Hippocampal formation (tissue), 2 donors: ENCODE measurements around the gene SERTAD2.

Source experiments
- DNase-seq, 2 donors: peaks; one replicate each; lab custom pipeline; 2025; lab: John Stamatoyannopoulos, UW

The SERTAD2 gene

DNA sequence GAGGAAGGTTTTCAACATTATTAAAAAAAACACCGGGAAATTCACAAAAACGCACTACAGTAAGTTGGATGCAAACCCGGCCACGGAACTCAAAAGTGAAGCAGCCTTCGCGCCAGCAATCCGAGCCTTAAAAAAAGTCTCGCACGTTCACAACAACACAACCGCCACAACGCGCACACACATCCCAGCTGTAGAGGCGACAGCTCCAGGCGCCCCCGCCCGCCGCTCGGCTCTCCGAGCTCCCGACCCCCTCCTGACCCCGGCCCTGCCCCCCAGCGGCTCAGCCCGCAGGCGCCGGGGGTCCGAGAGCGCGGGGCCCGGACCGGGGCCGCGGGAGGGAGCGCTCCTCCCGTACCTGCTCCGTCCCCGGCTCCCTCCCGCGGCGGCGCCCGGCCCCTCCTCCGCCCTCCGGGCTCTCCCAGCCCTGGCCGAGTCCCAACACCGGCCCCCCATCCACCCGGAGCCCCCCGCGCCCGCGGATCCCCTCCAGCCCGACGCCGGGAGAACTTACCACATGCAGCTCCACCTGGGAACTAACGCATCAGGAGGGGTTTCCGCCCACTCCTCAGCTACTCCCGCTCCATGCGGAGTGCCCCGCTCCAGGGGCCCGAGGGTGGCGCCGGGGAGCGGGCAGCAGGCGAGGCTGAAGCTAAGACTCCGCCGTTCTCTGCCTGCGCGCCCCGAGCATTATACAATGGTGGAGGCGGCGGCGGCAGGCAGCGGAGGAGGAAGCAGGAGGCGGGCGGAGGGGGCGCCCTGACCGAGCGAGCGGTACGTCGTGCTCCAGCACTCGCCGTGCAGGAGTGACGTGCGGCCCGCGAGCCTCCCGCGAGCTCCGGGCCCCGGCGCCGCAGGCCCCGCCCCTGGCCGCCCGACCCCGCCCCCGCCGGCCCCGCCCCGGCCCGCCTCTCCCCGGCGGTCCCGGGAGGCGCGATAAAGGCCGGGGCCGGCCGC is at the start of gene SERTAD2:
Gene SERTAD2 (minus strand): TSS at position 805 of the 954 bp plus-strand sequence. CDS start 17,042 bp downstream, outside the sequence.
- peak; percentile 77 to 83 for DNase-seq

DNA sequence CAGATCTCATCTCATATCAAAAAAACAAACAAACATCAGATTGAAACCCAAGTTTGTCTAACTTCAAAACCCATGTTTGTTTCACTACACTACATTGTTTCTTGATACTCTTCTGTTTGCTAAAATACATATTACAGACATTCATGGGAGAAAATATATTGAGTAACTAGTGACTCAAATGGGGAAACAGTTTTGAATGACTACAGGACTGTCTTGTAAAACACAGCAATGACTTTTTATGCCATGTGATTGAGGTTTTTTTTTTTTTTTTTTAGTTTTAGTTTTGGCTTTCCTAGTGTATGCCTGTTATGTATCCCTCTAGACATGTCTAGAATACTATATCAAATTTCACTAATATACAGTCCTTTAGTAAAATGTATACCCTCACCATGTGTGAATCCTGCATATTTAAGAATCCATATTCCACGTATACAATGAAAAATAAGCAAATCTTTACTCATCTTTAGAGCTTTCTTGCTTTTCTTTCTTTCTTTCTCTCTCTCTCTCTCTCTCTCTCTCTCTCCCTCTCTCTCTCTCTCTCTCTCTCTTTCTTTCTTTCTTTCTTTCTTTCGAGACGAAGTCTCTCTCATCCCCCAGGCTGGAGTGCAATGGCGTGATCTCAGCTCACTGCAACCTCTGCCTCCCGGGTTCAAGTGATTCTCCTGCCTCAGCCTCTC is 46.6 kb upstream of the SERTAD2 start:
- no peak for DNase-seq

- no peak for DNase-seq
Observed at GRCh38 chr2:64699712-64700111, 46.0 kb upstream of the SERTAD2 start.

DNA sequence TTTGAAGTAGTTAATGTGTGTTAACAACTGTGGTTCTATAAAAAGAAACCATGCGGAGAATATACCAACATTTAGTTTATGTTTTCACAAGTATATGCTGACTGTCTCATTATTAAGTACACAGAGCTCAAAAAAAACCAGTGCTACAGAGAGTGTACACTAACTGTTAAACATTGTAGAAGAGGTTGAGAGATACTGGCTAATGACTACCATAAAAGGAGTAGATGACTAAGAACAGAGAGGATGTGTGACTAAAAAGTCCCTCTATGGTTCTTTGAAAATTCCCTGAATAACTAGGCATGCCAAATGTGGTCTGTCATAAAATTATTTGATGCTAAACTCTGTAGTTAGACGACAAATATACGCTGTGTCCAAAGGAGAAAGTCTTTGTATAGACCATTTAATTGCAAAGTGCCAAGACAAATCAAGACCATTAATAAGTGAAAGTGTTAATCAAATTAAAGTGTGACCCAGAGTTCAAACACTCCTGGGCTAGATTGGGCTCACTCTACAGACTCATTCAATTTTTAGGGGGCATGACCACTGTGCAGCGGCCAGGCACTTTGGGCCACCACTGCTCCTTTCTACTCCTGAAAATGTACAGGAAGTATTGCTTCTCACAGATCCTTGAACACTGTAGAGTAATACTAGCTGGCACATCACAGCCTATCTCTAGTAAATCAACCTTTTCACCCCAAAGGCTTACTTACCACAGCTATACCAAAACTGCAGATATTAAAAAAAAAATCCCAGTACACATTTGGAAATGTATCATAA is 45.1 kb upstream of the SERTAD2 start:
- DNase-seq: no peak

DNA sequence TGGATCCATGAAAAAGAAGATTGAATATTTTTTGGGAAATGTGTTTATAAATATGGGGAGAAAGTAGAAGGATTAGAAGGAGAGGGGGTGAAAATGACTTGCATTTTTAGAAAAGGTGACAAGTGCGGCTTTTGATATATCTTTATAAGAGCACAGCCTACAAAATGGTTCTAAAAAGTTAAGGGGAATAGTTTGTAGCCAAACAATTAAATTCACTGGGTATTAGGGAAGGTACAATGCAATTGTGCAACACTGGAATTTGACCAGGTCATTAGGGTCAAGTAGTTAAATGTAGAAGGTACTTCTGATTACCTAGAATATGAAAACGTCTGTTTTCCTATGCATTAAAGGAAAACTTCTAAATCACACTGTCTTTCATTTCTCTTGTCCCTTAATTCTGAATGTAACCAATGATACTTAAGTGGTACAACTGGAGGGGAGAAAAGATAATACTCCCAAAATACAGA is 44.5 kb upstream of the SERTAD2 start:
- DNase-seq: no peak

DNA sequence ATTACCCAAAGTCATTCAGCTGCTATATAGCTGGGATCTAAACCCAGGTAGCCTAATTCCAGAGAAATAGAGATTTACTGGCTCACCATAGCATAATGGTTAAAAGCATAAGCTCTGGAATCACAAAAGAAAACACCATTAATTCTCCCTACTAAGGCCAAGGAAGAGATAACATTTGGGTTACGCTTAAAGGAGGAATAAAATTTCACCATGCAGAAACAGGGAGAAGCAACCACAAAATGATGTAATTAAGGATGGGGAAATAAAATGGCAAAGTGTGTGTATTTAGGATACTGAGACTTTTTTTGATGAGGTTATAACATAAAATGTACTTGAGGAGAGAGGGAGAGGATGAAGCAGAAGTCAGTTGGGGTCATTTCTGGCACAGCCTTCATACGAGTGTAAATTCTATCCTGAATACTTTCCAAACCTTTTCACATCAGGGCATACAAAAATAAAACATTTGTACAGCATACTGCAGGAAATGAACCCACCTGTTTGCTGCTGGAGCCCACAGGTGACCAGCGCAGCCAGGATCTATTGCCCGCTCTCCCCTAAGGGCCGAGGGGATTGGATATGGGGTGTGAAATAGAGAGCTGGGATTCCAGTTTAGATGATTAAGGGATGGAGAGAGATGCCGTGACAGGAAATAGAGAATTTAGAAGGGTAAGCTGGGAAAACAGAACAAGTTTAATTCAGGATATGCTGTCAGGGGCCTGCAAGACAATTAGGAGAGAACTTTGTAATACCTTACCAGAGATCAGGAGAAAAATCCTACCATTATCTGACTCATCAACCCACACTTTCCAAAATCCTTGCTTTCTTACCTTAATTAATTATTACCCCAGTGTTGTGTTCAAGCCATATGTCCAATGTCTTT is 43.8 kb upstream of the SERTAD2 start:
- DNase-seq: no peak

GRCh38 chr2:64696636-64697035 is 42.9 kb upstream of the SERTAD2 start:
- DNase-seq: no peak

- DNase-seq: no peak
Observed at GRCh38 chr2:64695721-64696261, 42.1 kb upstream of the SERTAD2 start.

- no peak for DNase-seq
Observed at GRCh38 chr2:64692401-64692800, 38.7 kb upstream of the SERTAD2 start.

DNA sequence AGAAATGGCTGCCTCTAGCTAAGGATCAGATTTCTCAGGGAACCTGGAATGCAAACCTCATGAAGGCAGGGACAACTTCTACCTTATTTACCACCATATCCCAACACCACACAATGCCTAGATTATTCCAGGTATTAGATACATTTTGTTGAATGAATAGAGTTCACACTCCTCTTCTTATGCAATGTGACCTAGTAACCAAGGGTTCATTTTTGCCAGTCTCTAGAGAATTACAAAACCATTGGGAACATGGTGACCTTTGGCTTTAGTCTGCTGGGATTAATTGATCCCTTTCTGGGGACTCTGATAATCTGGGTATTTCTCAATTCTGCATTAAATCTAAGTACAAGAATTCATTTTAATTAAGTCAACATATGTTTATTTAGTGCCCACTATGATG is 35.2 kb upstream of the SERTAD2 start:
- DNase-seq: no peak

DNA sequence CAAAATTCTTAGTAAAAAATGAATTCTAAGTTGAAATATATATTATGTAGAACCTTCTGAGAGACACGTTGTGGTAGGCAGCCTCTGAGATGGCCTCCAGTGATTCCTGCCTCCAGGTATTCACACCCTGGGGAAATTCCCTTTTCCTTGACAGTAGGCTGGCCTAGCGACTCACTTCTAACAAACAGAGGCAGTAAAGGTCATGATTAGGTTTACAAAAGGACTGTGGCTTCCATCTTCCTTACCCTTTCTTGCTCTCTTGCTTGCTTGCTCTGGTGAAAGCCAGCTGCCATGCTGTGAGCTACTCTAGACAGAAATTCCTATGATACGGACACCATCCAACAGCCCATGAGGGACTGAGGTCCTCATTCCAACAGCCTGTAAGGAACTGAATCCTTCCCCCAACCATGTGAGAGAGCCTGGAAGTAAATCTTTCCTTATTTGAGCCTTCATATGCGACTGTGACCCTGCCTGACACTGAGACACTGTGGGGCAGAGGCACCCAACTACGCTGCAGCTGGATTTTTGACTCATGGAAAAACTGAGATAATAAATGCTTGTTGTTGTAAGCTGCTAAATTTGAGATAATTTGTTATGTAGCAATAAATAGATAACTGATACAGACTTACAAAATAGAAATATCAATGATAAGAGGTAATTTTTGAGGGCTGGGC is 32.7 kb upstream of the SERTAD2 start:
- DNase-seq: no peak

GRCh38 chr2:64685430-64685829 is 31.7 kb upstream of the SERTAD2 start:
- no peak for DNase-seq

DNA sequence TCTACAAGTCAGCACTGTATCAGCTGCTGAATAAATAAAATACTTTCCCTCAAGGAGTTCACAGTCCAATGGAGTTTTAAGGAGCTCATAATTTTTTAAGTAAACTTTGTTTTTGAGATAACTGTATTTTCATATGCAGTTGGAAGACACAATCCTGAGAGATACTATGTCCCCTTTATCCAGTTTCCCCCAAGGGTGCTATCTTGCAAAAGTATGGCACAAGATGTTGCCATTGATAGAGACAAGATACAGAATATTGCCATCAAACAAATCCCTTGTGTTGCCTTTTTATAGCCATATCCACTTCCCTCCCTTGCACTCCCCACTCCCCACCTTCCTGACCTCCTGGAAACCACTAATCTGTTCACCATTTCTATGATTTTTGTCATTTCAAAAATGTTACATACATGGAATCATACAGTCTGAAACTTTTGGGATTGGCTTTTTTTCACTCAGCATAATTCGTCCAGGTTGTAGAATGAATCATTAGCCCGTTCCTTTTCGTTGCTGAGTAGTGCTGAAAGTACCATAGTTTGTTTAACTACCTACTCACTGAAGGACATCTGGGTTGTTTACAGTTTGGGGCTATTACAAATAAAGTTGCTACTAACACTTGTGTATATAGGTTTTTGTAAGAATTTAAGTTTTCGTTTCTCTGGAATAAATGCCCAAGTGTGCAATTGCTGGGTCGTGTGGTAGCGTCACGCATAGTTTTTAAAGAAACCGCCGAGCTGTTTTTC is 30.2 kb upstream of the SERTAD2 start:
- DNase-seq: no peak

GRCh38 chr2:64681479-64681967 is 27.8 kb upstream of the SERTAD2 start:
- DNase-seq: no peak

GRCh38 chr2:64679673-64680425 is 26.1 kb upstream of the SERTAD2 start:
- no peak for DNase-seq

- no peak for DNase-seq
Observed at GRCh38 chr2:64678771-64679590, 25.3 kb upstream of the SERTAD2 start.

DNA sequence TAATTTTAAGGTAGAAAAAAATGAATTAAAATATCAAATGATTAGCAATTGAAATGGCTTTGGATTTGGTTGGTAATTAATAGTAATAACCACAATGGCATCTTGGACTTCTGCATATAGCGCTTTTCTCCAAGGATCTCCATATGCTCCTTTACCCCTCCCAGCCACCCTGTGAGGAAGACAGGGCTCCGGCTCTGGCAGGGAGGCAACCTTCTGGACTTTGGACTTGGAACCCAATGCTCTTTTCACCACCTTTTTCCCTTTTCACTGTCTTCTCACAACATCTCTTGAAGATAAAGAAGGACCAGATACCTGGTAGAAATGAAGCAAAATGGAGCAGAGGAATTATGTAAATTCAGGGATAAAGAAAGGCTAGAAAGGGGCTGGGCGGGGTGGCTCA is 23.8 kb upstream of the SERTAD2 start:
- no peak for DNase-seq

DNA sequence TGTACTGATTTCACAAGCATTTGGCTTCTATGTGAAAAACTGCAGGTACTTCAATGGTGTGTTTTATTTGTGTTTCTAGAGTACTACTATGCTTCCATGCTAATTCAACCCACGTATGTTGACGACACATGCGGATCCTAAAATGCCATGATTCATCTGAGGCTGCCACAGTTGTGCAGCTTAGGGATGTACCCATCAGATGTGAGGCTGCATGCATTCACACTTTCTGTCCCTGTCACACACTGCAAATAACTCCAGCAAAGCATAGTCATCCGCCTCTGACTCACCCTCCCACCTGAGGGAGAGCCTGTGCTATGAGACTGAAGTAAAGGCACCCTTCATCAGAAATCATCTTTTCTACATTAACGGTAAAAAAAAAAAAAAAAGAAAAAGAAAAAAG is 22.1 kb upstream of the SERTAD2 start:
- DNase-seq: no peak
